GM12891 (cell line): ENCODE results near the gene MAML2.

Source experiments
- DNase-seq: peaks from one replicate; pipeline ENCODE4 v3.0.0; 2011; ENCODE audit warnings: low spot score; ENCODE audit not compliant: insufficient read length
- FAIRE-seq: peaks from 2 replicates; lab custom pipeline; 2011; peaks lifted over from hg19 to GRCh38; lab: Jason Lieb, UNC
- PAX5 ChIP-seq: IDR thresholded peaks from 2 replicates; pipeline ENCODE4 v1.6.1; 2011; ENCODE audit warnings: low read length, moderate library complexity, mild to moderate bottlenecking; ENCODE audit not compliant: insufficient read depth, severe bottlenecking
- POLR2A ChIP-seq: IDR thresholded peaks from 2 replicates; pipeline ENCODE4 v1.6.1; 2011; ENCODE audit warnings: low read depth, low read length, control low read depth
- POLR2AphosphoS5 ChIP-seq: IDR thresholded peaks from 2 replicates; pipeline ENCODE4 v1.6.1; 2011; ENCODE audit warnings: low read depth, low read length, control low read depth
- POU2F2 ChIP-seq: IDR thresholded peaks from 2 replicates; pipeline ENCODE4 v1.6.1; 2011; ENCODE audit warnings: low read depth, mild to moderate bottlenecking, control low read depth, low read length, moderate library complexity
- SPI1 ChIP-seq: IDR thresholded peaks from 2 replicates; pipeline ENCODE4 v1.6.1; 2011; ENCODE audit warnings: low read depth, low read length, control low read depth
- TAF1 ChIP-seq: IDR thresholded peaks from 2 replicates; pipeline ENCODE4 v1.6.1; 2011; ENCODE audit warnings: low read depth, low read length, control low read depth

MAML2 gene

DNA sequence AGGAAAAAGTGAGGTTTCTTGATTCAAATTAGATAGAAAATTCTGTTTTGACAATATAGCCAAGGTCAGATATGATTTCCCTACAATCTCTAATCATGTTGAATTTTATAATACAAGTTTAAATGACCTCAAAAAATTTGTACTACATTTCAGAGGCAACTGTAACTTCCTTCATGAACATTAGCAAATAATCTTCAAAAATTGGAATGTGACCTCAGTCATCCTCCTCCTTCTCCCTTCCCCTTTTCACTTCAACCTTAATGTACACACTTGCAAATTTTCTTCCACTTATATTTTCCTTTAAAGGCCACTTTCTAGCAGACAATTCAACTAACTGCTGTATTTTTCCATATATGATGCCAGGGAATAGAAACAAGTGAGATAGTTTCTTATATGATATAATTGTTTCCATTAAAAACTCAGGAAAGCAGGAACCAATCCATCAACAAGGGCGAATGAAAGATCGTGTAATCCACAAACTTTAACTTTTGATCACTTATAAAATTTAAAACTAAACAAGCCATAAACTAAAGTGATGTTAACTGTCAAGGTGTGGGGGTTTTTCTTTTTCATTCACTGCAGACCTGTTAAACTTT lies 60.3 kb downstream of the MAML2 start:
- FAIRE-seq (no peak), DNase-seq (no peak)
- TF ChIP-seq POLR2AphosphoS5 (no peak), POLR2A (no peak), SPI1 (0 out of 2 replicates have a peak, but pooled peaks have one; percentile 5), TAF1 (no peak), PAX5 (no peak), POU2F2 (no peak)

DNA sequence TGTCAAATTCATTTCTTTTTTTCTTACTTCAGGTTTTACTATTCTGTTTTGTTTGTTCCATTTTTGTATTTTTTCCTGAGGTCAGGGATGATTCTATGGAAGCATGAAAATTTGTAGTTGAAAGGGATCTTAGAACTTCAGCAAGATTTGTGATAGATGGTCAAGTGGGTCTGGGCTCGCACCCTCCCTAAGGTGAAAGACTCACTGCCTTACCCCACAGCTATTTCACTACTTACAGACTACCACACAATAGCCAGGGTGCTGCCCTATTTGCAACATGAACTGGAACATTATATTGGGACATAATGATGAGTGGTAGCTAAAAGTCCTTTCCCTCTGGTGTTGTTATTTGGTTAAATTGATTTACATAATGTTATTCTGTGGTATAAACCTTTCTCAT lies 62.6 kb downstream of the MAML2 start:
- TF ChIP-seq POLR2A (no peak), TAF1 (no peak), POU2F2 (no peak), PAX5 (no peak), POLR2AphosphoS5 (no peak), SPI1 (no peak)
- no peak for FAIRE-seq
- DNase-seq: no peak

DNA sequence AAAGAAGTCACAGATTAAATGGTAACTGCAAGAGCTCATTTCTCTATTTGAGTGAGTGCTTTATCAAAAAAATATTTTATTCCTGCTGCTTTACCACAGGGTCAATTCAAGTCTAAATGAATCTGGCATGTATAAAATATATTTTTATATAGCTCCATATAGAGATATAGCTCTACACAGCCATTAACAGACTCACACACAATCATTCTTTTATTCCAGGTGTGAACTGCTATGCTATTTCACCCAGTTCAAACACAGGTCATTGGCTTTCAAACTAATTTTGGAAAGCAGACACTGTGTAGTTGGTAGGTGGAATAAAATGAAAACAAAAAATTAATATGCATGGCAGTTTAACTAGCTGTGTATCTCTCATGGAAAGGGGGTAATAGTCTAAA lies 63.1 kb downstream of the MAML2 start:
- TF ChIP-seq POLR2A (no peak), POLR2AphosphoS5 (no peak), PAX5 (no peak), SPI1 (no peak), POU2F2 (no peak), TAF1 (no peak)
- DNase-seq (no peak), FAIRE-seq (no peak)

DNA sequence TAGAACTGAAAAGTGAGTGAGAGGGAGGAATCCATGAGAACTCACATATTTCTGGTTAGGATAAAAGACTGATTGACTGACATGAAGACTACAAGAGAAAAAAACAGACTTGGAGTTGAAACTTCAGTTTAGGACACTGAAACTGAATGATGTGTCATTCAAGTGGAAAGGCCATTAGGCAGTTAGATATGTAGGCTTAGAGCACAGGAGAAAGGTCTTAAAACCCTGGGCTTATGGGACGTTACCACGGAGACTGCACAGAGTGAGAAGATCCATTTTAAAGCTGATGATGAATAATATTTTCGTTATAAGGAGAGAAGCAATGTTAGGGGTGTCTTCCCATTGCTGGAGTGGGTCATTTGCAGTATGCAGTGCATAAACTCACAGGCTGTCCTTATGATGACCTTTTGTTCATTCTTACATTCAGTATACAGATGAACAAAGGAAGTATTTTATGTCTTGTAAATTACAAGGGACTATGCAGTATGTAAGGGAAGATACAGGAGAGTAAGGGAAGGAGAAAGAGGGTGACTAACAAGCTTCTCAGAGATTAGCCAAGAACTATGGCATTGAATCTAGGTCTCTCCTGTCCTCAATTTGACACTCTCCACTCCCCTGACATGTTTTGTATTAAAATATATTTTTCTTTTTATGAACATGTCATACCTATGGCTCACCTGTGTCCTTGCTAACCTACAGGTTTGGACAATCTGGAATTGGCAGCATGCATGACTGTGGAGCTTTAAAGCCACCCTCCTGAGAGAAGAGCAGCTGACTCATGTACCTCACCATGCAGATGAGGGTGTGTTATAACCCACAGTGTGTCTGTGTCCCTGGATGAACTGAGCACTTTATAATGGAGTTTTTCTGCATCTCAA lies 63.7 kb downstream of the MAML2 start:
- no peak for DNase-seq

DNA sequence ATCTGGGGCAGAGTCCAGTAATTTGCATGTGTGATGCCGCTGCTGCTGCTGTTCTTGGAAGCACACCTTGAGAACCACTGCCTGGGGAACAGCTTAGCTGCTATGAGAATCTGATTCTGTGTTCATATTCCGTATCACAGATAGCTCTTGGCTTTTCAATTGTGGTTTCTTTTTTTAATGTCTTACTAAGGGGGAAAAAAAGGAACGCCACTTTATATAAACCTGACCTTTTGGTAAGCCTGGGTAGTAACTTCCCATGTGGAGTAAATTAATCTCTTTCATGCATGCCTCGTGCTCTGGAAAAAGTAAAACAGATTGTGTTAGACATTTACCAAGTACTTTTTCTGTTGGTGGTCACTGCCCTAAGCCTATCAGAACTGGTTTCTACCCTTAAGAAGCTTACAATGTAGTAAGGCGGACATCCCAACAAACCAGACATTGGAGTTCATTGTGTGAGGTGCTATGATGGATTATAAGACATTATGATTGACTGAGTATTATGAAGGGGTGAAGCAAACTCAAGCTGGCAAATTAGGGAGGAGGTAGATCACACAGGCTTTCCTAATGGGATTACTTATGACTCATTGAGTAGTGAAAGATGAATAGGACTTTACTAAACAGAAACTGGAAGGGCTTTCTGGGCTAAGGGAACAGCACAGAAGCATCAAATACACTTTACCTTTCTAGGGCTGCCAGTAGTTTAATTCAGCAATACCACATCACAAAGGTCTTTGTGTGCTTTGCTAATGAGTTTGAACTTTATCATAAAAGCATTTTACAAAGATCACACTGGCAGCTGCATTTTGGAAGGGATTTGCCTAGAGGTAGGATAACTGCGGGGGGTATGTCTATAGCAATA lies 64.7 kb downstream of the MAML2 start:
- no peak for FAIRE-seq
- no peak for TF ChIP-seq SPI1
- TF ChIP-seq POLR2AphosphoS5: no peak
- TF ChIP-seq POLR2A: no peak
- TF ChIP-seq TAF1: no peak
- no peak for TF ChIP-seq PAX5
- TF ChIP-seq POU2F2: no peak
- no peak for DNase-seq

More for the DNA sequence above, 63.7 kb downstream of the MAML2 start:
- TF ChIP-seq POLR2A (no peak), PAX5 (no peak), POLR2AphosphoS5 (no peak), POU2F2 (no peak), TAF1 (no peak), SPI1 (no peak)
- FAIRE-seq: peak; percentile 43

DNA sequence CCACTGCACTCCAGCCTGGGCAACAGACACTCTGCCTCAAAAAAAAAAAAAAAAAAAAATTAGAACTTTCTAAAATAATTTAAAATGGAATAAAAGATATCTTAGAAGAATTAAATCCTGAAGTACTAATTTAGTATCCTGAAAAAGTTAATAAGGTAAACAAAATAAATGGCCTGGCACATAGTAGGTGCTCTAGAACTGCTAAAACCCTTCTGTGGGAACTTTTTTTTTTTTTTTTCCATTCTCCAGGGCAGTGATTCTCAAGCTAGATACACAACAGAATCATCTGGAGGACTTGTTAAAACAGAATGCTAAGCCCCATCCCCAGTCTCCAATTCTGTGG lies 65.3 kb downstream of the MAML2 start:
- DNase-seq: no peak
- FAIRE-seq: no peak
- TF ChIP-seq POU2F2 (no peak), SPI1 (no peak), TAF1 (no peak), PAX5 (no peak), POLR2AphosphoS5 (no peak)

DNA sequence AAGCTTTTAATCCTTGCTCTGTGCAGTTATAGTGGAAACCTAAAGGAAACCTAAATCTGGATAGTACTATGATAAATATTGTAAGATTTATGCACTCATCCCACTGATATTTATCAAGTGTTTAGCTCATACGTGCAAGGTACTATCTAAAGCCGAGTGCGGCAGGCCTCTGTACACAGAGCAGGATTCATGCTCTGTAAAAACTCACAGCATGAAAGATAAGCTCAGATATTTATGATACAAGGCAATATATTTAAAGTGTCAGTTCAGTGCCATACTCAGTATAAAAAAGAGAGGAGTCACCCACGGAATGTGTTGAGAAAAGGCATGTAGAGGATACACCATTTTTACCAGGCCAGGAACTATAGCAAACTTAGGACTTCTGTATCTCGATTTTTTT lies 66.2 kb downstream of the MAML2 start:
- FAIRE-seq (no peak), DNase-seq (no peak)
- TF ChIP-seq SPI1 (no peak), POLR2A (no peak), PAX5 (no peak), POU2F2 (no peak)

DNA sequence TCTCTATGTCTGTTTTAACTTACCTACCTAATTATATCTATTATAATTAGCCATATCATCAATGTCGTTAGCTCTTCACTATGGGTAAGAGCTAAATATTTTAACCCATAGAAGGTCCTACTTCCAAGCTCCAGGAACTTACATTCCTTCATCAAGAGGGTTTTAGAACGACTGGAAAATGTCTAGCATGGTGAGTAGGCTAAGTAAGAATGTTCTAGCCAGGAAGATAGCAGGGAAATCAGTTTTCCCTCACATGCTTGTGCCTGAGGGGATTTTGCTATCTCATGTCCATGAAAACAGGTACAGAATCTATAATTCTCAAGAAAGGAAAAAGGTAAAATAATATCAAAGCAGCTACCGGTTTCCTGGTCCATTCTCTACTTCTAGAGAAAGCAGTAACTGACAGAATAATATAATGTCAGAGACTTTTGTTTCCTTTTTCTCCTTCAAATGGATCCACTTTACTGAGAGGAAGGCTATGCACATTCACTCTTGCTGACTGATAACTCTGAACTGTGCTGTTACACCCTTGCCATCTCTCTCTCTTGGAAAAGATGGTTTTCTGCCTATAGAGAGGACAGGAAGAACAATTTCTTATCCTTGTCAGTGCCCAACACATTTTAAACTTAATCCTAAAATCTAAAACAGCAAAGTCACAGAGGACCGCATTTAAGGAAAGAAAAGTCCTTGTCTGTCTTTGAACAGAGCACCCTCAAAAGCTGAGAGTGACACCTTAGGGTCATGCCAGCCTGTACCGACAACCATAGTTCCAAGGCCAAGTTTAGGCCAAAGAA lies 67.0 kb downstream of the MAML2 start:
- FAIRE-seq (no peak), DNase-seq (no peak)
- TF ChIP-seq SPI1 (no peak), POU2F2 (no peak), PAX5 (no peak), POLR2A (no peak), POLR2AphosphoS5 (no peak)

DNA sequence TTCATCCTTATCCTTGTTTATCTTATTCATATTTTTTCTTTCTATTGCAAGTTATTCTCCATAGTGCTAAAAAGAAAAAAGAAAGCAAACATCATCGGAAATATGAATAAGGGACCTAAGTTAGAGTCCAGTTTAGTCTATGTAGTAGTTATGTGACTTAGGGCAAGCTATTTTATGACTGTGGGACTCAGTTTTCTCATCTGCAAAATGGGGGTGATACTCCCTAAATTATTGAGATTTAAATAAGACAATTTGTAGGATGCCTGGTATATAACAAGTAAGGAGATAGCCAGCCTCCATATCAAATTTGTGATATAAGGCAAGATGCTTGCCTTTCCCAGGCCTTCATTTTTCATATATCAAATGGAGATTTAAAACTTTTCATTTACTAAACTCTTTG lies 69.5 kb downstream of the MAML2 start:
- TF ChIP-seq SPI1 (no peak), POLR2A (no peak), POLR2AphosphoS5 (no peak)
- no peak for DNase-seq
- no peak for FAIRE-seq
